Measurements from ENCODE around the gene DENND1A. TPM values are rescaled to one million over a fixed set of nuclear protein-coding genes. Genes with fewer than 3 reads are reported as not detected.

DENND1A gene
- total and polyA plus RNA-seq, 2 experiments from 2014 or later: 13.1 to 28.7 TPM

- H3K27ac ChIP-seq (ENCODE audit: low read depth): no peak overlapping the region
- H3K79me2 ChIP-seq (replicated peaks; ENCODE audit: insufficient read depth): no peaks in the 10 kb centered on the region; the same call in none of the 2 replicates
- no peaks in the 10 kb centered on the region for H3K27me3 ChIP-seq (ENCODE audit: insufficient read depth)
- peaks cover 13% of the 10 kb centered on the region for H3K4me1 ChIP-seq (ENCODE audit: insufficient read depth)
- ATAC-seq (no peak), DNase-seq (ENCODE audit: low spot score) (no peak)
- Mint-ChIP-seq H3K4me1 (peaks cover 22% of the 10 kb centered on the region), H3K27ac (no peak overlapping the region), H3K27me3 (ENCODE audit: insufficient read depth, low read depth, poor library complexity) (peaks cover 3% of the 10 kb centered on the region), H3K36me3 (ENCODE audit: low read depth) (no peaks in the 10 kb centered on the region), H3K9me3 (no peaks in the 10 kb centered on the region), H3K4me3 (no peak overlapping the region)
- no peak for TF ChIP-seq ETS1 (IDR thresholded peaks at IDR 0.05)
- TF ChIP-seq CREB1 (CRISPR knock-in tag; IDR thresholded peaks at IDR 0.05; ENCODE audit: low read depth): no peak
- no peak for TF ChIP-seq POLR2AphosphoS5 (IDR thresholded peaks at IDR 0.05; ENCODE audit: low read depth)
- TF ChIP-seq JUNB (IDR thresholded peaks at IDR 0.05; ENCODE audit: unreplicated experiment): no peak
- TF ChIP-seq EZH2phosphoT487 (IDR thresholded peaks at IDR 0.05; ENCODE audit: unreplicated experiment): no peak
- no peak for TF ChIP-seq EZH2 (IDR thresholded peaks at IDR 0.05; ENCODE audit: low read depth, unreplicated experiment)
- no peak for TF ChIP-seq ZNF462 (CRISPR knock-in tag; IDR thresholded peaks at IDR 0.05)
- no peak for TF ChIP-seq ZNF331 (CRISPR knock-in tag; IDR thresholded peaks at IDR 0.05; ENCODE audit: low read depth)
- no peak for TF ChIP-seq CTCF (conservative IDR thresholded peaks at IDR 0.05; ENCODE audit: low read depth in 2 of 2)
- no peak for TF ChIP-seq NANOG (IDR thresholded peaks at IDR 0.05; ENCODE audit: borderline replicate concordance)
- TF ChIP-seq STAT1 (IDR thresholded peaks at IDR 0.05; ENCODE audit: unreplicated experiment): no peak
- TF ChIP-seq ZNF114 (CRISPR knock-in tag; IDR thresholded peaks at IDR 0.05): no peak
- TF ChIP-seq REST (IDR thresholded peaks at IDR 0.05; ENCODE audit: unreplicated experiment): no peak
- no peak overlapping the region for H2AFZ ChIP-seq
- H3F3A ChIP-seq (replicated peaks; ENCODE audit: low read depth): no peaks in the 10 kb centered on the region
- no peaks in the 10 kb centered on the region for H3K36me3 ChIP-seq (ENCODE audit: insufficient read depth)
- no peaks in the 10 kb centered on the region; the same call in 1 of the 2 replicates for H4K20me1 ChIP-seq (replicated peaks; ENCODE audit: insufficient read depth)
- H3K4me3 ChIP-seq: no peak overlapping the region
- no peaks in the 10 kb centered on the region for H3K9me2 ChIP-seq (ENCODE audit: insufficient read depth)
- no peak overlapping the region for H3K4me2 ChIP-seq
Observed at GRCh38 chr9:123814496-123814895, 115.4 kb downstream of the DENND1A start.
